Fibroblast of the aortic adventitia (primary cell): ENCODE measurements around the gene IL31. TPM values are rescaled to one million over a fixed set of nuclear protein-coding genes. Genes with fewer than 3 reads are reported as not detected.

Experiments
- DNase-seq: peaks from one replicate; pipeline ENCODE4 v3.0.0-alpha.2; 2010; ENCODE audit warnings: low read depth
- H3K4me3 ChIP-seq: 2 replicates; pipeline ENCODE4 v1.5.1; 2011; ENCODE audit warnings: low read depth, mild to moderate bottlenecking, control low read depth, low read length, moderate library complexity
- CTCF ChIP-seq: IDR thresholded peaks from 2 replicates; pipeline ENCODE4 v1.5.1; 2011; ENCODE audit warnings: mild to moderate bottlenecking, low read length, control low read depth, inconsistent platforms; ENCODE audit not compliant: insufficient read depth
- small RNA-seq: library from RNA; depleted of rRNA; stranded (forward); fragments of <200 nt; gene quantifications from one replicate; pipeline ENCODE3, GENCODE V24; 2012
- total RNA-seq: library from RNA; depleted of rRNA; stranded (reverse); fragments of >200 nt; gene quantifications from 2 replicates; pipeline ENCODE4 v1.2.3, GENCODE V29; 2012; ENCODE audit warnings: low replicate concordance

IL31 gene
- total RNA-seq, 1 donor, result not detected

- DNase-seq, result no peak
- no peak for TF ChIP-seq CTCF
Measured at GRCh38 chr12:122126342-122126635, 47.7 kb downstream of the IL31 start.

GRCh38 chr12:122125452-122126341, 48.3 kb downstream of the IL31 start:
- no peak overlapping the region for H3K4me3 ChIP-seq
- DNase-seq, result peak; percentile 19
- TF ChIP-seq CTCF, result no peak

More at GRCh38 chr12:122126342-122126635, 47.7 kb downstream of the IL31 start:
- no peak overlapping the region for H3K4me3 ChIP-seq

GRCh38 chr12:122124370-122124769, 49.7 kb downstream of the IL31 start:
- TF ChIP-seq CTCF, result no peak
- DNase-seq, result no peak
- H3K4me3 ChIP-seq, result no peak overlapping the region

GRCh38 chr12:122123761-122124145, 50.3 kb downstream of the IL31 start:
- no peak for TF ChIP-seq CTCF
- no peak for DNase-seq
- H3K4me3 ChIP-seq, result no peak overlapping the region

GRCh38 chr12:122123051-122123760, 50.8 kb downstream of the IL31 start:
- DNase-seq, result peak; percentile 83
- no peak overlapping the region for H3K4me3 ChIP-seq
- TF ChIP-seq CTCF, result peak; percentile 68

Small RNA genes lying within 50 kb of the gene (small RNA-seq; reads per million reads assigned to genes)
- 0.51 reads per million for gene DIABLO

Other genes with a start within 250 kb of the IL31 start
- gene BCL7A, start 152.3 kb downstream of the IL31 start, total RNA-seq, result 3.2 and 12.2 TPM in 2 replicates
- 8.3 and 15.4 TPM in 2 replicates for gene MLXIP, start 95.5 kb downstream of the IL31 start, total RNA-seq
- 0.74 and 3.5 TPM in 2 replicates for gene LRRC43, start 8.9 kb upstream of the IL31 start, total RNA-seq
- not detected in 2 replicates for gene B3GNT4, start 29.5 kb upstream of the IL31 start, total RNA-seq
- 50.0 and 58.9 TPM in 2 replicates for gene DIABLO, start 51.8 kb upstream of the IL31 start, total RNA-seq
- 18.3 and 20.9 TPM in 2 replicates for gene VPS33A, start 92.3 kb upstream of the IL31 start, total RNA-seq
- gene CLIP1, start 248.4 kb upstream of the IL31 start, total RNA-seq, result 80.3 and 121 TPM in 2 replicates